Testis (tissue), 3 donors: Measurements from ENCODE around the gene HAUS7. TPM values are rescaled to one million over a fixed set of nuclear protein-coding genes. Genes with fewer than 3 reads are reported as not detected.
A peak's percentile ranks its signal among the peaks of the same experiment; 100 is the strongest.

Experiments used
- DNase-seq: peaks from one replicate; pipeline ENCODE4 v3.0.0-alpha.2; 2019
- H3K27ac ChIP-seq, 2 donors: fragments of 200-600 bp; sonication (generic); one replicate each; pipeline ENCODE4 v1.5.1; 2019
- H3K27me3 ChIP-seq: fragments of 200-600 bp; sonication (generic); one replicate; pipeline ENCODE4 v1.5.1; 2019
- H3K36me3 ChIP-seq: fragments of 200-600 bp; sonication (generic); one replicate; pipeline ENCODE4 v1.5.1; 2017; ENCODE audit warnings: low read depth; ENCODE audit errors: missing control alignments
- H3K4me1 ChIP-seq: fragments of 200-600 bp; sonication (generic); one replicate; pipeline ENCODE4 v1.5.1; 2019
- H3K4me3 ChIP-seq, 2 donors: fragments of 200-600 bp; sonication (generic); one replicate each; pipeline ENCODE4 v1.5.1; 2017 to 2019
- H3K9me3 ChIP-seq: fragments of 200-600 bp; sonication (generic); one replicate; pipeline ENCODE4 v1.5.1; 2017
- CTCF ChIP-seq, 3 experiments: fragments of 450-650 bp in 2 of 3; fragments of 200-600 bp in 1 of 3; sonication (generic) in 1 of 3; IDR thresholded peaks; one replicate each; pipeline ENCODE4 v1.5.1; 2016 to 2019; ENCODE audit warnings: antibody characterized with exemption in 3 of 3, mild to moderate bottlenecking in 2 of 3, moderate library complexity in 1 of 3
- POLR2A ChIP-seq: fragments of 450-650 bp; IDR thresholded peaks from one replicate; pipeline ENCODE4 v1.6.1; 2017; ENCODE audit warnings: antibody characterized with exemption, mild to moderate bottlenecking, moderate library complexity
- WGBS, 2 donors: methylation state at CpG; one replicate each; pipeline ENCODE4 v1.1.5; 2018; 5-methylcytosine and 5-hydroxymethylcytosine counted together
- intact Hi-C: fragments of 100-400 bp; cut with DNase I; formaldehyde crosslinking; loops from one replicate; pipeline ENCODE4 v1.15.1; 2023; ENCODE audit warnings: low total_unique reads
- polyA plus RNA-seq: library from polyadenylated mRNA; stranded (reverse); fragments of 350-450 nt; fragmentation: Illumina TruSeq; extraction: RNeasy Lipid Tissue Mini Kit (QIAGEN cat#74804); gene quantifications from one replicate; pipeline ENCODE4 v1.2.3, GENCODE V29; 2014; ENCODE audit warnings: low read depth, low replicate concordance; ENCODE audit not compliant: insufficient read depth
- total RNA-seq, 2 donors: library from RNA; depleted of rRNA; stranded (reverse); fragments of >200 nt; gene quantifications; one replicate each; pipeline ENCODE4 v1.2.3, GENCODE V29; 2016

The HAUS7 gene
- total and polyA plus RNA-seq, 3 donors from 2014 or later = 18.0 to 35.2 (median 34.0) TPM

GRCh38 chrX:153468008-153468580 is 2.3 kb downstream of the HAUS7 start:
- Histone ChIP-seq H3K27ac (no peak overlapping the region), H3K4me3 (no peak overlapping the region), H3K27me3 (no peaks in the 10 kb centered on the region), H3K36me3 (no peaks in the 10 kb centered on the region), H3K9me3 (no peaks in the 10 kb centered on the region), H3K4me1 (peaks cover 4% of the 10 kb centered on the region)
- TF ChIP-seq CTCF (IDR thresholded peaks at IDR 0.05) = no peak
- TF ChIP-seq POLR2A = no peak
- peak; percentile 23 for DNase-seq
- intact Hi-C loops = no loop called here
- WGBS, 2 donors = 83% methylated on average over 1 to 9 of the region's 12 CpGs

- no peak for DNase-seq
- Histone ChIP-seq H3K9me3 (no peaks in the 10 kb centered on the region), H3K27ac (no peak overlapping the region), H3K27me3 (no peaks in the 10 kb centered on the region), H3K36me3 (no peaks in the 10 kb centered on the region), H3K4me3 (no peak overlapping the region), H3K4me1 (peaks cover 4% of the 10 kb centered on the region)
- TF ChIP-seq POLR2A (no peak), CTCF (IDR thresholded peaks at IDR 0.05) (no peak)
- intact Hi-C loops = no loop called here
- 90 to 93% methylated on average over 3 to 9 of the region's 19 CpGs for WGBS, 2 donors
These were observed 4.5 kb downstream of the HAUS7 start for GRCh38 chrX:153465691-153466380.

- no peaks in the 10 kb centered on the region for H3K27me3 ChIP-seq
- no peak overlapping the region for H3K27ac ChIP-seq
- no peaks in the 10 kb centered on the region for H3K36me3 ChIP-seq
- no peak overlapping the region for H3K4me3 ChIP-seq
- 96% methylated on average over 3 of the region's 5 CpGs; no CpG with 5 or more reads in 1 of the 2 donors for WGBS, 2 donors
- DNase-seq = no peak
- intact Hi-C loops = no loop called here
- no peak for TF ChIP-seq CTCF (IDR thresholded peaks at IDR 0.05)
- TF ChIP-seq POLR2A = no peak
- H3K9me3 ChIP-seq = no peaks in the 10 kb centered on the region
- no peaks in the 10 kb centered on the region for H3K4me1 ChIP-seq
These were observed 6.3 kb downstream of the HAUS7 start for GRCh38 chrX:153464116-153464515.

- Histone ChIP-seq H3K9me3 (no peaks in the 10 kb centered on the region), H3K36me3 (no peaks in the 10 kb centered on the region), H3K27ac (no peak overlapping the region), H3K4me1 (no peaks in the 10 kb centered on the region), H3K4me3 (no peak overlapping the region), H3K27me3 (no peaks in the 10 kb centered on the region)
- intact Hi-C loops = no loop called here
- TF ChIP-seq CTCF (IDR thresholded peaks at IDR 0.05) = no peak
- no peak for TF ChIP-seq POLR2A
- no peak for DNase-seq
- WGBS, 2 donors = 80 to 81% methylated on average over 5 to 12 of the region's 12 CpGs
These were observed 6.8 kb downstream of the HAUS7 start for GRCh38 chrX:153463556-153463955.

- DNase-seq = no peak
- no peaks in the 10 kb centered on the region for H3K9me3 ChIP-seq
- H3K27me3 ChIP-seq = no peaks in the 10 kb centered on the region
- H3K36me3 ChIP-seq = no peaks in the 10 kb centered on the region
- TF ChIP-seq CTCF (IDR thresholded peaks at IDR 0.05) (no peak), POLR2A (no peak)
- no peak overlapping the region for H3K27ac ChIP-seq
- 94 to 100% methylated on average over 1 to 6 of the region's 6 CpGs for WGBS, 2 donors
- intact Hi-C loops = no loop called here
- no peaks in the 10 kb centered on the region for H3K4me1 ChIP-seq
- no peak overlapping the region for H3K4me3 ChIP-seq
These were observed 7.3 kb downstream of the HAUS7 start for GRCh38 chrX:153463031-153463430.
